OCI-LY1 (cell line): Measurements from ENCODE around the gene NUDT9.

Experiments
- CTCF ChIP-seq: fragments of 200-600 bp; sonication (generic), shearing (Covaris generic); IDR thresholded peaks from 2 replicates; pipeline ENCODE4 v1.5.1; 2017; ENCODE audit warnings: mild to moderate bottlenecking, antibody characterized with exemption, low read length, moderate library complexity, mixed read lengths
- EZH2 ChIP-seq: fragments of 200-600 bp; sonication (generic), shearing (Covaris generic); IDR thresholded peaks from 2 replicates; pipeline ENCODE4 v1.8.0; 2017; ENCODE audit warnings: borderline replicate concordance, mixed run types, mild to moderate bottlenecking, antibody characterized with exemption, low read length, moderate library complexity, mixed read lengths

- peak; percentile 51 for TF ChIP-seq CTCF
- TF ChIP-seq EZH2, result no peak
Observed at GRCh38 chr4:87465739-87466366, 43.5 kb downstream of the NUDT9 start.
